H1 (cell line): Measurements from ENCODE around the gene NOP9. TPM values are rescaled to one million over a fixed set of nuclear protein-coding genes. Genes with fewer than 3 reads are reported as not detected.

Experiments used
- CTCF ChIA-PET: fragments of 300-600 bp; sonication (Branson Sonifier 250); formaldehyde crosslinking; loops from one replicate; lab custom pipeline; 2021; ENCODE audit not compliant: partially characterized antibody; lab: Charles Lee
- POLR2A ChIA-PET: fragments of 300-600 bp; sonication (Branson Sonifier 250); formaldehyde crosslinking; loops from one replicate; lab custom pipeline; 2021; ENCODE audit warnings: inconsistent platforms; ENCODE audit not compliant: partially characterized antibody; lab: Charles Lee
- DNase-seq, 2 experiments: peaks; one replicate each; pipeline versions ENCODE4 v3.0.0 to v3.0.0-alpha.2; 2010 to 2022; ENCODE audit warnings: low spot score in 2 of 2, low read depth in 1 of 2, mixed read lengths in 1 of 2
- FAIRE-seq: peaks from 2 replicates; lab custom pipeline; 2011; peaks lifted over from hg19 to GRCh38; lab: Jason Lieb, UNC
- H2AFZ ChIP-seq: 2 replicates; pipeline ENCODE4 v1.8.1; 2012; ENCODE audit warnings: low read length, inconsistent platforms
- H2AK5ac ChIP-seq: 2 replicates; pipeline ENCODE4 v1.6.1; 2013; ENCODE audit warnings: low read depth, low read length
- H2BK120ac ChIP-seq: replicated peaks from 2 replicates; pipeline ENCODE3; 2013; ENCODE audit warnings: low read depth, low read length, inconsistent platforms
- H2BK12ac ChIP-seq: 2 replicates; pipeline ENCODE4 v1.6.1; 2013; ENCODE audit warnings: low read depth, low read length
- H2BK15ac ChIP-seq: 2 replicates; pipeline ENCODE4 v1.6.1; 2013; ENCODE audit warnings: low read length
- H2BK20ac ChIP-seq: 2 replicates; pipeline ENCODE4 v1.6.1; 2013; ENCODE audit warnings: low read length
- H2BK5ac ChIP-seq: 2 replicates; pipeline ENCODE4 v1.6.1; 2013; ENCODE audit warnings: low read depth, low read length
- H3K14ac ChIP-seq: 2 replicates; pipeline ENCODE4 v1.6.1; 2013; ENCODE audit warnings: inconsistent platforms; ENCODE audit not compliant: insufficient read length
- H3K18ac ChIP-seq: 2 replicates; pipeline ENCODE4 v1.6.1; 2013; ENCODE audit warnings: low read length; ENCODE audit errors: extremely low read depth
- H3K23ac ChIP-seq: 2 replicates; pipeline ENCODE4 v1.6.1; 2013; ENCODE audit warnings: inconsistent platforms; ENCODE audit not compliant: insufficient read length
- H3K23me2 ChIP-seq: 2 replicates; pipeline ENCODE4 v1.6.1; 2013; ENCODE audit warnings: low read depth, low read length
- H3K27ac ChIP-seq: 2 replicates; pipeline ENCODE4 v1.6.1; 2011; ENCODE audit warnings: low read depth, low read length, inconsistent platforms
- H3K27me3 ChIP-seq, 4 experiments: replicated peaks in 1 of 4; 1 replicate in 1 of 4; 2 replicates in 3 of 4; pipeline versions ENCODE4 v1.6.1 to v1.8.1; 2011 to 2013; ENCODE audit warnings: low read length in 3 of 4, mild to moderate bottlenecking in 3 of 4, inconsistent platforms in 2 of 4, mixed read lengths in 2 of 4, moderate library complexity in 1 of 4; ENCODE audit not compliant: control insufficient read depth in 3 of 4, insufficient read depth in 3 of 4; ENCODE audit errors: extremely low read depth in 1 of 4
- H3K36me3 ChIP-seq, 4 experiments: 2 replicates each; pipeline versions ENCODE4 v1.6.1 to v1.8.1; 2011 to 2013; ENCODE audit warnings: mild to moderate bottlenecking in 4 of 4, low read length in 3 of 4, moderate library complexity in 2 of 4, control low read depth in 1 of 4, inconsistent platforms in 1 of 4; ENCODE audit not compliant: insufficient read depth in 4 of 4, control insufficient read depth in 2 of 4
- H3K4ac ChIP-seq: replicated peaks from 2 replicates; pipeline ENCODE3; 2013; ENCODE audit warnings: low read length, low read depth, mixed read lengths, inconsistent platforms; ENCODE audit not compliant: insufficient read length
- H3K4me1 ChIP-seq, 4 experiments: replicated peaks in 1 of 4; 1 replicate in 1 of 4; 2 replicates in 3 of 4; pipeline versions ENCODE4 v1.6.1 to v1.8.1; 2011 to 2013; ENCODE audit warnings: low read length in 3 of 4, inconsistent platforms in 2 of 4, mixed read lengths in 1 of 4; ENCODE audit not compliant: insufficient read depth in 4 of 4, control insufficient read depth in 3 of 4
- H3K4me2 ChIP-seq, 2 experiments: 2 replicates each; pipeline versions ENCODE4 v1.6.1 to v1.8.1; 2011 to 2013; ENCODE audit warnings: low read depth in 2 of 2, low read length in 2 of 2, control low read depth in 1 of 2, inconsistent platforms in 1 of 2, mild to moderate bottlenecking in 1 of 2; ENCODE audit not compliant: insufficient read depth in 1 of 2
- H3K4me3 ChIP-seq, 4 experiments: fragments of 200-600, 300-600 bp in 1 of 4; sonication (generic), shearing (Covaris generic), sonication (Bioruptor Twin) in 1 of 4; 2 replicates each; pipeline versions ENCODE4 v1.5.1 to v1.8.1; 2011 to 2016; ENCODE audit warnings: low read length in 4 of 4, low read depth in 3 of 4, control low read depth in 2 of 4, inconsistent platforms in 2 of 4, mild to moderate bottlenecking in 2 of 4, mixed read lengths in 1 of 4, moderate library complexity in 1 of 4; ENCODE audit not compliant: insufficient read depth in 2 of 4; ENCODE audit errors: extremely low read depth in 1 of 4
- H3K56ac ChIP-seq: replicated peaks from 2 replicates; pipeline ENCODE3; 2013; ENCODE audit warnings: low read depth, mild to moderate bottlenecking, mixed read lengths, low read length, inconsistent platforms; ENCODE audit not compliant: insufficient read length
- H3K79me1 ChIP-seq: 2 replicates; pipeline ENCODE4 v1.6.1; 2013; ENCODE audit warnings: low read depth, low read length, control low read depth
- H3K79me2 ChIP-seq, 2 experiments: 2 replicates each; pipeline versions ENCODE4 v1.6.1 to v1.8.1; 2012 to 2013; ENCODE audit warnings: low read length in 2 of 2, mild to moderate bottlenecking in 2 of 2, inconsistent platforms in 1 of 2; ENCODE audit not compliant: insufficient read depth in 2 of 2, control insufficient read depth in 1 of 2
- H3K9ac ChIP-seq, 4 experiments: replicated peaks in 1 of 4; 1 replicate in 1 of 4; 2 replicates in 3 of 4; pipeline versions ENCODE4 v1.6.1 to v1.8.1; 2011 to 2013; ENCODE audit warnings: low read depth in 3 of 4, low read length in 3 of 4, control low read depth in 2 of 4, mild to moderate bottlenecking in 2 of 4, moderate library complexity in 2 of 4, inconsistent platforms in 1 of 4; ENCODE audit errors: extremely low read depth in 1 of 4
- H3K9me3 ChIP-seq, 2 experiments: 2 replicates each; pipeline versions ENCODE4 v1.6.1 to v1.8.1; 2012 to 2013; ENCODE audit warnings: mild to moderate bottlenecking in 2 of 2, moderate library complexity in 2 of 2, control low read depth in 1 of 2, inconsistent platforms in 1 of 2, low read depth in 1 of 2, low read length in 1 of 2, mixed read lengths in 1 of 2; ENCODE audit not compliant: insufficient read depth in 2 of 2
- H4K20me1 ChIP-seq, 2 experiments: replicated peaks in 1 of 2; 2 replicates each; pipeline versions ENCODE3 to v1.8.1; 2011 to 2013; ENCODE audit warnings: inconsistent platforms in 2 of 2, low read length in 2 of 2, mild to moderate bottlenecking in 1 of 2; ENCODE audit not compliant: insufficient read depth in 2 of 2, control insufficient read depth in 1 of 2
- H4K5ac ChIP-seq: 2 replicates; pipeline ENCODE4 v1.6.1; 2013; ENCODE audit warnings: low read length, low read depth, mixed read lengths, inconsistent platforms; ENCODE audit not compliant: insufficient read length
- H4K8ac ChIP-seq: 2 replicates; pipeline ENCODE4 v1.8.0; 2013; ENCODE audit warnings: mild to moderate bottlenecking, moderate library complexity, low read length, inconsistent platforms; ENCODE audit not compliant: insufficient read depth; ENCODE audit errors: extremely low read depth
- H4K91ac ChIP-seq: replicated peaks from 2 replicates; pipeline ENCODE3; 2013; ENCODE audit warnings: low read length, mixed read lengths, inconsistent platforms; ENCODE audit not compliant: insufficient read length
- HDAC2 ChIP-seq, 2 experiments: fragments of 300-600 bp in 1 of 2; sonication (generic) in 1 of 2; IDR thresholded peaks; 2 replicates each; pipeline ENCODE4 v1.6.1; 2011 to 2012; ENCODE audit warnings: low read depth in 2 of 2, low read length in 2 of 2, mild to moderate bottlenecking in 2 of 2, moderate library complexity in 2 of 2, borderline replicate concordance in 1 of 2, inconsistent platforms in 1 of 2
- WGBS, 2 experiments: shearing (Covaris generic) in 1 of 2; methylation state at CpG; one replicate each; pipeline versions ENCODE4 v1.1.6 to v1.1.7; 2013 to 2015; ENCODE audit warnings: low lambda C conversion rate in 2 of 2, mixed read lengths in 2 of 2, inconsistent platforms in 1 of 2, low coverage in 1 of 2, missing lambda C conversion rate in 1 of 2; ENCODE audit not compliant: insufficient replicate concordance in 2 of 2, insufficient coverage in 1 of 2, insufficient read length in 1 of 2; ENCODE audit errors: extremely low coverage in 1 of 2, missing lambda C conversion rate in 1 of 2; 5-methylcytosine and 5-hydroxymethylcytosine counted together
- polyA plus RNA-seq, 7 experiments: library from polyadenylated mRNA; depleted of rRNA in 3 of 7; stranded (reverse) in 5 of 7; unstranded in 2 of 7; fragments of >200 nt in 5 of 7; fragments of 200-250 nt in 2 of 7; gene quantifications; 1 replicate in 5 of 7; 2 replicates in 1 of 7; 4 replicates in 1 of 7; pipeline versions ENCODE4 v1.2.1 to v1.2.3, GENCODE V29; 2011 to 2013; ENCODE audit warnings: missing spikeins in 2 of 7, mixed read lengths in 2 of 7
- total RNA-seq: library from RNA; stranded (reverse); fragmentation: NEBNext Ultra II Directional; extraction: Animal tissue kit (Norgen Biotek cat#: 25700); gene quantifications from 2 replicates; pipeline ENCODE4 v1.2.1, GENCODE V29; 2021

NOP9 gene
- total and polyA plus RNA-seq, 2 of the 8 experiments (the other 6 are each of a cell fraction or from before 2014, with no cell fraction given): 17.8 to 34.8 TPM

DNA sequence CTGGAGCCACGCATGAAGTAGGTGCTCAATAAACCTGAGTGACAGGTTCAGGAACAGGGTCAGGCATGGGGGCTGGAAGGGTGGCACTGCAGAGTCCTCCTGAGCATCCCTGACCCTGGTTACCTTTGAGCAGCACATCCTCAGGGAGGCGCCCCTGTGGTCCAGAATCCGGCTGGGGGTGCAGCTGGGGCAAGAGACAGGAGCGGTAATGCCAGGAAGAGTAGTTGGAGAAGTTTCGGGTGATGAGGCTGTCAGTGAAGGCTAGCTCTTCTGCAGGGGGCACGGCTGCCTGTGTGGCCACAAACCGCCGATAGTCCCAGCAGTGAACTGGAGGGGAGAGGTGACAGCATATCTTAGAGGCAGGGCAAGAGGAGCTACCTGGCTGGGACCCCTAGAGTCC, 30.3 kb upstream of the NOP9 start:
- H2BK120ac ChIP-seq: no peak overlapping the region
- no peak overlapping the region for H3K27ac ChIP-seq
- no peak overlapping the region for H4K8ac ChIP-seq
- H3K4me2 ChIP-seq: no peak overlapping the region
- peaks cover 5% of the 10 kb centered on the region for H3K23me2 ChIP-seq
- H4K91ac ChIP-seq: no peak overlapping the region
- no peak overlapping the region for H2BK12ac ChIP-seq
- H3K18ac ChIP-seq: no peak overlapping the region
- no peak overlapping the region for H3K4ac ChIP-seq
- H3K79me2 ChIP-seq: no peaks in the 10 kb centered on the region
- no peak overlapping the region for H3K56ac ChIP-seq
- H3K14ac ChIP-seq: no peak overlapping the region
- no peak overlapping the region for H4K5ac ChIP-seq
- H3K27me3 ChIP-seq: no peaks in the 10 kb centered on the region; a peak in 1 of 7 replicates
- H2BK5ac ChIP-seq: no peak overlapping the region
- FAIRE-seq: no peak
- 81% methylated on average over 8 of the region's 8 CpGs; no CpG with 5 or more reads in 1 of the 2 experiments for WGBS, 2 experiments
- peaks cover 0 to 4% (median 2%) of the 10 kb centered on the region in 4 experiments; a peak in 4 of 7 replicates for H3K4me1 ChIP-seq
- H2BK15ac ChIP-seq: no peak overlapping the region
- no peaks in the 10 kb centered on the region; a peak in 3 of 8 replicates for H3K36me3 ChIP-seq
- no peaks in the 10 kb centered on the region for H3K79me1 ChIP-seq
- no peak overlapping the region for H2AFZ ChIP-seq
- no peak for DNase-seq
- no peak overlapping the region for H2AK5ac ChIP-seq
- ChIA-PET POLR2A (interaction anchor here (0.9 to 3.8 kb wide), 7 partner anchors 11 to 81 kb away, joined by 3 to 26 read pairs (median 4); partner anchors contain the start of genes IPO4 and TINF2), CTCF (interaction anchor here (0.6 to 8.6 kb wide), 11 partner anchors 14 to 212 kb away, joined by 3 to 94 read pairs (median 22); partner anchors contain the start of genes CIDEB, DHRS1, GMPR2 and LTB4R2)
- H3K4me3 ChIP-seq: no peak overlapping the region
- peaks cover 0 to 2% of the 10 kb centered on the region in 2 experiments for H4K20me1 ChIP-seq
- H3K9me3 ChIP-seq: no peaks in the 10 kb centered on the region
- no peak overlapping the region for H2BK20ac ChIP-seq
- no peak overlapping the region for H3K23ac ChIP-seq
- H3K9ac ChIP-seq: no peak overlapping the region
- no peak for TF ChIP-seq HDAC2 (IDR thresholded peaks at IDR 0.05; ENCODE audit: borderline replicate concordance in 1 of 2, low read depth in 2 of 2, low read length in 2 of 2)
